NCI-H1048 (cell line): ENCODE results near the gene EXOSC2.
"Not testable (repeated sequence)": the region's sequence is repeated elsewhere in the genome, so short reads cannot be mapped to it uniquely, and the experiment has no call there.

ENCODE experiments used
- DNase-seq: peaks from one replicate; lab custom pipeline; 2025; lab: John Stamatoyannopoulos, UW

EXOSC2 gene

DNA sequence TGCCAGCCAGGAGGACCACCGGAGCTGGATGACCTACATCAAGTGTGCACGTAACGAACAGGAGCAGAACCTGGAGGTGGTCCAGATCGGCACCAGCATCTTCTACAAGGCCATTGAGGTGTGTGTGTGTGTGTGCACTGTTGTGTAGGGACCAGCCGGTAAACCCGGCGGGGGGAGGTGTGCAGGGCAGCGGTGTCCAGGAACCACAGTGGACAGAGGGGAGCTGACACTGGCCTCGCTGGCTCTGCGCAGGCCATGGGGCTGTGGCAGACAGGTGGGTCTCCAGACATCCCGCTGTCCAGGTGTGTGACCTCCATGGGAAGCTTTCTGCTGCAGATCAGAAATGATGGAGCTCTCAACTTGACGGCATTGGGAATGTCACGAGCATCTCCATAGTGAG lies 25.4 kb upstream of the EXOSC2 start:
- no peak for DNase-seq

- no peak for DNase-seq
Observed at GRCh38 chr9:130668659-130669058, 24.9 kb upstream of the EXOSC2 start.

DNA sequence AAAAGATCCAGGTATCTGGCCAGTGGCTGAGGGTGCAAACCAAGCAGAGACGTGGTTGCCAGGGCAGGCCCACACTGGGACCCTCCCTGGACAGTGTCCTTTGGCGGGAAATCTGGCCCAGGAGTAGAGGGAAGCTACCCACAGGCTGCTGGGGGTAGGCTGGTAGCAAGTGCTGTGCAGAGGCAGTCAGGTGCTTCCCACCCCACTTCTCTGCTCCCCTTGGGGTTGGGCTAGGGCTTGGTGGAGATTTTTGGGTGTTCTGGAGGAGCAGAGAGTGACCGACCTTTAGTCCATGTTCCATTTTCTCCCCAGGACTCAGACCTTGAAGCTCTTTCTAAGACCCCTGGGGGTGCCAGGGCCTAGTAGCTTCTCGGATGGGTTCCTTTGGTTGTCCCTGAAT lies 23.6 kb upstream of the EXOSC2 start:
- DNase-seq = no peak

- DNase-seq = no peak
Observed at GRCh38 chr9:130670644-130671043, 22.9 kb upstream of the EXOSC2 start.

DNA sequence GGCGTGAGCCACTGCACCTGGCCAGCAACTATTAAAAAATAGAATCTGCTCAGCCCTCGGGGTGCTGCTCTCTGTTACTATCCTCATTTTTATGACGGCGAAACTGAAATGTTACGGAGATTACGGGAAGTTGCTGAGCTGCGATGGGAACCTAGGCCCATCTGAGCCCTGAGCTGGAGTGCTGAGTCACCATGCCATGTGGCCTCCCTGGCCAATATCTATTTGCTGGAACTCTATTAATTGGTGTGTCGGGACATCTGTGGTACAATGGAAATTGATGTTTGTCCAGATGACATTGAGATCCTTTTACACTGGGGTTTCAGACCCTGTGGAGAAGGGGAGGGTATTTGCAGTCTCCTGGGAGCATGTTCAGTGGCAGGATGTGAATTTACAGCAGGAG lies 21.1 kb upstream of the EXOSC2 start:
- DNase-seq = no peak

DNA sequence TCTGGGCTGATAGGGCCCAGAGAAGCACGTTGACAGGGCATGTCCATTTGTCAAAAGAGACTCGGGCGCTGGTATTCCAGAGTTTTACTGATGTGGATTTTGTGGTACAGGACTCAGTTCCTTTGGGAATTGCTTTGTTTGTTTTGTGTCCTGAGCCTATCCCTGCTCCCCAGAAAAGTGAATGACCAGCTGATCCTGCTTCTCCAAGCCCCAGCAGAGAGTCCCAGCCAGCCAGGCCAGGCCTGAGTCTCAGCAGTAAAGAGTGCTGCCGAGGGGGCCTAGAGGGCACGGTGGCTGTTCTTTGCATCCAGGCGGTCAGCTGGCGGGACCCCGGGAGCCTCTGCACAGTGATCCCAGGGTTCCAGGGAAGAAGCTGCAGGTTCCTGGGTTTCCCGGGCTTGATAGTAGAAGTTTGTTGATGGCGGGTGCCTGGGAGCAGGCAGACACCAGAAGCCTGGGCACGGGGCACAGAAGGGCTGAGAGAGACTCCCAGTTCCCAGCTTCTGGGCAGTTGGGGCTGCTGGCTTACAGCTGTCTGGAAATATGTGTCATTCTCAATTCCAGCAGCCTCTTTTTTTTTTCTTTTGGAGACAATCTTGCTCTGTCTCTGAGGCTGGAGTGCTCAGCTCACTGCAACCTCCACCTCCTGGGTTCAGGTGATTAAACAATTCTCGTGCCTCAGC lies 20.5 kb upstream of the EXOSC2 start:
- no peak for DNase-seq

- no peak for DNase-seq
Observed at GRCh38 chr9:130675396-130675795, 18.2 kb upstream of the EXOSC2 start.

- no peak for DNase-seq
Observed at GRCh38 chr9:130677252-130677651, 16.3 kb upstream of the EXOSC2 start.

GRCh38 chr9:130680836-130681768 lies 12.5 kb upstream of the EXOSC2 start:
- DNase-seq = peak; percentile 13

- no peak for DNase-seq
Observed at GRCh38 chr9:130681769-130682420, 11.7 kb upstream of the EXOSC2 start.

GRCh38 chr9:130682421-130683121 lies 11.0 kb upstream of the EXOSC2 start:
- peak; percentile 60 for DNase-seq

- no peak for DNase-seq
Observed at GRCh38 chr9:130685104-130685503, 8.5 kb upstream of the EXOSC2 start.

GRCh38 chr9:130685945-130686344 lies 7.6 kb upstream of the EXOSC2 start:
- not testable (repeated sequence) for DNase-seq

- DNase-seq = no peak
Observed at GRCh38 chr9:130687615-130688014, 6.0 kb upstream of the EXOSC2 start.

- DNase-seq = no peak
Observed at GRCh38 chr9:130688072-130688471, 5.5 kb upstream of the EXOSC2 start.

DNA sequence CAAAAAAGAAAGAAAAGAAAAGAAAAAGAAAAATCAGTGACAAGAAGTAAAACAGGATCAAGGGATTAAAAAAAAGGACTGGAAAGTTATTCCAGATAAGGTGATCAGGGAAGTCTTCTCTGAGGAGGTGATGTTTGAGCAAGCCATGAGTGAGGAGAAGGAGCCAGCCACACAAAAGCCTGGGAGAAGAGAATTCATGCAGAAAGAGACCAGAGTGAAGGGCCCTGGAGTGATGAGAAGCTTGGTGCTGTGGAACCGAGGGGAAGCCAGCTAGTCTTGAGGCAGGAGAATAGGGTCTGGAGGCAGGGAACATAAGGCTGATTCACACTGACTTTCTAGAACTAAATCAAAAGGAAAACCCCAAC lies 4.0 kb upstream of the EXOSC2 start:
- DNase-seq = no peak

GRCh38 chr9:130689937-130690700 lies 3.5 kb upstream of the EXOSC2 start:
- DNase-seq = peak; percentile 89

- DNase-seq = no peak
Observed at GRCh38 chr9:130692321-130692720, 1.3 kb upstream of the EXOSC2 start.

- no peak for DNase-seq
Observed at GRCh38 chr9:130693101-130693425, 517 bp upstream of the EXOSC2 start.

GRCh38 chr9:130694205-130694604 lies 625 bp downstream of the EXOSC2 start:
- no peak for DNase-seq

- DNase-seq = no peak
Observed at GRCh38 chr9:130696139-130696650, 2.6 kb downstream of the EXOSC2 start.
